Peyer's patch (tissue), 4 donors: Measurements from ENCODE around the gene SLC47A1.

Experiments
- CTCF ChIP-seq, 6 experiments: fragments of 450-650 bp in 4 of 6; fragments of 200-600 bp in 2 of 6; sonication (generic) in 1 of 6; IDR thresholded peaks; one replicate each; pipeline ENCODE4 v1.5.1; 2017 to 2019; ENCODE audit warnings: antibody characterized with exemption in 6 of 6, mild to moderate bottlenecking in 3 of 6, moderate library complexity in 1 of 6
- POLR2A ChIP-seq, 2 donors: fragments of 450-650 bp; IDR thresholded peaks; one replicate each; pipeline ENCODE4 v1.5.1; 2017; ENCODE audit warnings: antibody characterized with exemption in 2 of 2, mild to moderate bottlenecking in 2 of 2, moderate library complexity in 2 of 2

DNA sequence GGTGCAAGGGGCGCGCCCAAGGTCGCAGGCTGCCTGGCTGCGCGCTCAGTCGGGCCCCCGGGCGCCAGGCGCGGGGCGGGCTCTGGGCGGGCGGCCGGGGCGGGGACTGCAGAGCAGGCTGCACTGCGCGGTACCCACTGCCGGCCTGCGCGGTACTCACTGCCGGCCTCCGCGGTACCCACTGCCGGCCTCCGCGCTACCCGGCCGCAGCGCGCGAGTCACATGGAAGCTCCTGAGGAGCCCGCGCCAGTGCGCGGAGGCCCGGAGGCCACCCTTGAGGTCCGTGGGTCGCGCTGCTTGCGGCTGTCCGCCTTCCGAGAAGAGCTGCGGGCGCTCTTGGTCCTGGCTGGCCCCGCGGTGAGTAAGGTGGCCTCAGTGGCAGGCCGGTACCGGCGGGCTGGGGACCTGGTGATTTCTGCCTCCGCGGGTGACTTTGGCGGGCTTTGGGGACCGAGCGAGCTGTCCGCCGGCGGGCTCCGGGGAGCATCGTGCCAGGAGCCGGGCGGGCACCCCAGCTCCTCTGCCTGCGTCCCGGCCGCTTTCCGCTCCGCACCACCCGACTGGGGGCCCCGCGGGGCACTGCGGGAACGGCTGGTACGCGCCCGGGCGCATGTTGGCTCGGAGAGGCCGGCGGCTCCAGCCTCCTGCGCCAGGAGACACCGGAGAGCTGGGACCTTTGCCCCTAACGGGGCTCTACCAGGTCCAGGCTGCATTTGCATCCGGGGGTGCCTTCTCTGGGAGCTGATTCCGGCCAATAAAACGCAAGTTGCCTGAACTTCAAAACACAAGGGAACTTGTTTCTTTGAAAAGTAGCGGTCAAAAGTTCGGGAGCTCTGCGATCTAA is at the start of gene SLC47A1:
- TF ChIP-seq CTCF (IDR thresholded peaks at IDR 0.05): no peak
- no peak for TF ChIP-seq POLR2A (IDR thresholded peaks at IDR 0.05)
